Upper lobe of left lung (tissue), 6 donors: ENCODE data around the gene CHIC2. TPM values are rescaled to one million over a fixed set of nuclear protein-coding genes. Genes with fewer than 3 reads are reported as not detected.

Experiments
- ATAC-seq, 2 donors: fragments of 200-7000 bp; cut with Tn5 transposase; one replicate each; pipeline ENCODE4 v1.9.1; 2022; ENCODE audit warnings: mild to moderate bottlenecking in 2 of 2, moderate library complexity in 2 of 2; ENCODE audit not compliant: low FRiP score in 2 of 2
- DNase-seq, 2 donors: peaks; one replicate each; pipeline ENCODE4 v3.0.0-alpha.2; 2019 to 2020
- H3K27ac ChIP-seq, 4 donors: fragments of 200-600 bp; sonication (generic); one replicate each; pipeline ENCODE4 v1.5.1; 2016 to 2019
- H3K27me3 ChIP-seq, 4 donors: fragments of 200-600 bp; sonication (generic); one replicate each; pipeline ENCODE4 v1.5.1; 2017 to 2019
- H3K36me3 ChIP-seq, 4 donors: fragments of 200-600 bp; sonication (generic); one replicate each; pipeline ENCODE4 v1.5.1; 2016 to 2019
- H3K4me1 ChIP-seq, 4 donors: fragments of 200-600 bp; sonication (generic); one replicate each; pipeline ENCODE4 v1.5.1; 2018 to 2019
- H3K4me3 ChIP-seq, 4 donors: fragments of 200-600 bp; sonication (generic); one replicate each; pipeline ENCODE4 v1.5.1; 2017 to 2019; ENCODE audit warnings: mild to moderate bottlenecking in 2 of 4, moderate library complexity in 1 of 4
- H3K9me3 ChIP-seq, 4 donors: fragments of 200-600 bp; sonication (generic); one replicate each; pipeline ENCODE4 v1.5.1; 2018 to 2019
- EP300 ChIP-seq, 4 donors: sonication (generic); formaldehyde crosslinking; IDR thresholded peaks; one replicate each; pipeline ENCODE4 v1.5.1; 2017; ENCODE audit warnings: antibody characterized with exemption in 4 of 4, control low read depth in 2 of 4
- POLR2A ChIP-seq, 4 donors: fragments of 450-650 bp; IDR thresholded peaks; one replicate each; pipeline ENCODE4 v1.5.1; 2016 to 2017; ENCODE audit warnings: antibody characterized with exemption in 4 of 4, mild to moderate bottlenecking in 2 of 4
- POLR2AphosphoS5 ChIP-seq, 2 donors: sonication (generic); formaldehyde crosslinking; IDR thresholded peaks; one replicate each; pipeline ENCODE4 v1.5.1; 2017; ENCODE audit warnings: antibody characterized with exemption in 2 of 2
- WGBS, 2 donors: methylation state at CpG; one replicate each; pipeline ENCODE4 v1.1.5; 2017 to 2018; 5-methylcytosine and 5-hydroxymethylcytosine counted together
- total RNA-seq, 6 donors: library from RNA; depleted of rRNA in 4 of 6; stranded (reverse); fragments of >200 nt in 4 of 6; gene quantifications; one replicate each; pipeline versions ENCODE4 v1.1.0 to v1.2.1, GENCODE V29; 2016 to 2021
- TF ChIP-seq, protein P1 (sequence below), 6 experiments: fragments of 450-650 bp in 4 of 6; fragments of 200-600 bp in 2 of 6; sonication (generic) in 2 of 6; IDR thresholded peaks; one replicate each; pipeline ENCODE4 v1.5.1; 2016 to 2019; ENCODE audit warnings: antibody characterized with exemption in 6 of 6
- donor health status: DM: no; HTN: no; CAD: no; lungs with moderate emphysema.
- donor health status: DM: no; HTN: yes; CAD: no; lungs with severe emphysema.

The CHIC2 gene
- total RNA-seq, 6 donors from 2014 or later, result 22.5 to 93.2 (median 37.6) TPM

DNA sequence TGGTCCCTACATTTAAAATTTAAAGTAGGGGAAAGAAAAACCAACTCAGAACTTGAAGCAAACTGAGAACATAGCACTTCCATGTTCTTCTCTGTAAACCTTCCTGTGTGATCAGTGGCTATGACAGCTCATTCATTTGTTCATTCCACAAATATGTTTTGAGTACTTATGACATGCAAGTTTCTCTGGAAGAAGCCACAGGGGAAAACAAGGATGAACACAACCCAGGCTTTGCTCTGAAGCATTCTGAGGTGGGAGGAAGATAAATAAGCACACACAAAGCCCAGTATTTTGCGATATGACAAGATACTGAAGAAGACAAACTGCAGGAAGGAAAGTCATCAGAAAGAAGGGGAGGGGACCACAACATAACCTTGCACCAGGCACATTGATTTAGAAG, 96.4 kb downstream of the CHIC2 start:
- Histone ChIP-seq H3K4me1 (no peaks in the 10 kb centered on the region), H3K4me3 (no peak overlapping the region), H3K36me3 (no peaks in the 10 kb centered on the region), H3K27ac (no peak overlapping the region), H3K9me3 (no peaks in the 10 kb centered on the region), H3K27me3 (no peaks in the 10 kb centered on the region)
- TF ChIP-seq POLR2AphosphoS5 (IDR thresholded peaks at IDR 0.05), result no peak
- no peak for TF ChIP-seq EP300 (IDR thresholded peaks at IDR 0.05)
- no peak for TF ChIP-seq POLR2A (IDR thresholded peaks at IDR 0.05)
- ATAC-seq (peak in 1 of 2 donors; percentile 31), DNase-seq (no peak)
- 96% methylated on average over 1 of the region's 1 CpG for WGBS, 2 donors

GRCh38 chr4:53963781-53964180, 100.6 kb downstream of the CHIC2 start:
- Histone ChIP-seq H3K27me3 (no peaks in the 10 kb centered on the region), H3K4me1 (no peaks in the 10 kb centered on the region), H3K9me3 (no peaks in the 10 kb centered on the region), H3K4me3 (no peak overlapping the region), H3K27ac (no peak overlapping the region), H3K36me3 (no peaks in the 10 kb centered on the region)
- TF ChIP-seq EP300 (IDR thresholded peaks at IDR 0.05), result no peak
- TF ChIP-seq, protein P1, sequence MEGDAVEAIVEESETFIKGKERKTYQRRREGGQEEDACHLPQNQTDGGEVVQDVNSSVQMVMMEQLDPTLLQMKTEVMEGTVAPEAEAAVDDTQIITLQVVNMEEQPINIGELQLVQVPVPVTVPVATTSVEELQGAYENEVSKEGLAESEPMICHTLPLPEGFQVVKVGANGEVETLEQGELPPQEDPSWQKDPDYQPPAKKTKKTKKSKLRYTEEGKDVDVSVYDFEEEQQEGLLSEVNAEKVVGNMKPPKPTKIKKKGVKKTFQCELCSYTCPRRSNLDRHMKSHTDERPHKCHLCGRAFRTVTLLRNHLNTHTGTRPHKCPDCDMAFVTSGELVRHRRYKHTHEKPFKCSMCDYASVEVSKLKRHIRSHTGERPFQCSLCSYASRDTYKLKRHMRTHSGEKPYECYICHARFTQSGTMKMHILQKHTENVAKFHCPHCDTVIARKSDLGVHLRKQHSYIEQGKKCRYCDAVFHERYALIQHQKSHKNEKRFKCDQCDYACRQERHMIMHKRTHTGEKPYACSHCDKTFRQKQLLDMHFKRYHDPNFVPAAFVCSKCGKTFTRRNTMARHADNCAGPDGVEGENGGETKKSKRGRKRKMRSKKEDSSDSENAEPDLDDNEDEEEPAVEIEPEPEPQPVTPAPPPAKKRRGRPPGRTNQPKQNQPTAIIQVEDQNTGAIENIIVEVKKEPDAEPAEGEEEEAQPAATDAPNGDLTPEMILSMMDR (IDR thresholded peaks at IDR 0.05), result no peak
- TF ChIP-seq POLR2AphosphoS5 (IDR thresholded peaks at IDR 0.05), result no peak
- TF ChIP-seq POLR2A (IDR thresholded peaks at IDR 0.05), result no peak
- ATAC-seq (no peak), DNase-seq (no peak)
- WGBS, 2 donors, result 74 to 83% methylated on average over 3 of the region's 3 CpGs

GRCh38 chr4:53963336-53963735, 101.1 kb downstream of the CHIC2 start:
- ATAC-seq (no peak), DNase-seq (no peak)
- H3K9me3 ChIP-seq, result no peaks in the 10 kb centered on the region
- H3K4me1 ChIP-seq, result no peaks in the 10 kb centered on the region
- TF ChIP-seq POLR2A (IDR thresholded peaks at IDR 0.05), result no peak
- TF ChIP-seq, protein P1 (IDR thresholded peaks at IDR 0.05), result no peak
- TF ChIP-seq EP300 (IDR thresholded peaks at IDR 0.05), result no peak
- TF ChIP-seq POLR2AphosphoS5 (IDR thresholded peaks at IDR 0.05), result no peak
- no peaks in the 10 kb centered on the region for H3K36me3 ChIP-seq
- H3K27me3 ChIP-seq, result no peaks in the 10 kb centered on the region
- no peak overlapping the region for H3K4me3 ChIP-seq
- WGBS, 2 donors, result 91 to 95% methylated on average over 4 of the region's 4 CpGs
- no peak overlapping the region for H3K27ac ChIP-seq

DNA sequence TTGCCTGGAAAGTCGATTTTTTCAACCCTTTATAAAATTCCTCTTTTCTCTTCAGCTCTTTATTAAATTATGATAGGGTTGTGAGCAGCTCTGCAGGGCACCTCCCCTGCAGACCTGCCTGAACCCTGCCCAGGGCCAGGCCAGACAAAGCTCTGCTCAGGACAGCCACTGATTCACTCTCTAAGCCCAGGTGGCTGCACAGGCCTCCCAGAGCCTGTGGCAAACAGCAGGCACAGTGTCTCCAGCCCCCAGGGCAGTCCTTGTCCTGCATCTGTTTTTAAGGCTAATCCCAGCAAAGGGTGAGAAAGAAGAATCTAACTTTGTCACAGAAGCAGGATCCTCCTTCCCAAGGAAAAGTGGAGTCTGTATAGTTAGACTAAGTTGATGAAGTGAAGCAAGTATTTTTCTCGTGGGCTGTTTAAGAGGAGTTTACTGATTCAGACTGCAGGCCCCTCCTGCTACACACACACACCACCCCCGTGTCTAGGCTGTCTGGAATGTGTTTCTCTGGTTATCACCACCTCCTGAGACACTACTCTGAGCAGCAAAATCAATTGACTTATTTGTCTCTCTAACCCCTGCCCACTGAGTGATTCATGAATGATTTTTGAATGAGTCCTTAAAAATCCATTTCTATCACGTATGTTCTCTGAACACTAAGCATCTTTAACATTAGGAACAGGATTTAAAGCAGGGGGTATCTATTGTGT, 101.7 kb downstream of the CHIC2 start:
- H3K4me3 ChIP-seq, result no peak overlapping the region
- no peak overlapping the region for H3K27ac ChIP-seq
- H3K27me3 ChIP-seq, result no peaks in the 10 kb centered on the region
- no peaks in the 10 kb centered on the region for H3K36me3 ChIP-seq
- ATAC-seq, result peak in 1 of 2 donors; percentile 82
- DNase-seq, result peak in 1 of 2 donors; percentile 13
- H3K4me1 ChIP-seq, result no peaks in the 10 kb centered on the region
- WGBS, 2 donors, result 58 to 74% methylated on average over 4 of the region's 4 CpGs
- TF ChIP-seq EP300 (IDR thresholded peaks at IDR 0.05), result no peak
- TF ChIP-seq POLR2AphosphoS5 (IDR thresholded peaks at IDR 0.05), result no peak
- TF ChIP-seq, protein P1 (IDR thresholded peaks at IDR 0.05), result no peak
- TF ChIP-seq POLR2A (IDR thresholded peaks at IDR 0.05), result no peak
- H3K9me3 ChIP-seq, result no peaks in the 10 kb centered on the region

GRCh38 chr4:53961351-53961750, 103.1 kb downstream of the CHIC2 start:
- Histone ChIP-seq H3K36me3 (no peaks in the 10 kb centered on the region), H3K27ac (no peak overlapping the region), H3K4me3 (no peak overlapping the region), H3K9me3 (no peaks in the 10 kb centered on the region), H3K27me3 (no peaks in the 10 kb centered on the region), H3K4me1 (no peaks in the 10 kb centered on the region)
- 88 to 98% methylated on average over 1 of the region's 1 CpG for WGBS, 2 donors
- no peak for DNase-seq
- TF ChIP-seq EP300 (IDR thresholded peaks at IDR 0.05) (no peak), POLR2AphosphoS5 (IDR thresholded peaks at IDR 0.05) (no peak), POLR2A (IDR thresholded peaks at IDR 0.05) (no peak)
- TF ChIP-seq, protein P1 (IDR thresholded peaks at IDR 0.05), result no peak
- no peak for ATAC-seq
